Measurements from ENCODE around the gene FRMD8. TPM values are rescaled to one million over a fixed set of nuclear protein-coding genes. Genes with fewer than 3 reads are reported as not detected.
A peak's percentile ranks its signal among the peaks of the same experiment; 100 is the strongest.

FRMD8 gene
- total and polyA plus RNA-seq, 2 experiments from 2014 or later: 7.0 to 35.4 TPM

GRCh38 chr11:65421794-65422632 is 35.6 kb downstream of the FRMD8 start:
- no peak for TF ChIP-seq ZNF331 (CRISPR knock-in tag; IDR thresholded peaks at IDR 0.05; ENCODE audit: low read depth)
- TF ChIP-seq, protein P1, sequence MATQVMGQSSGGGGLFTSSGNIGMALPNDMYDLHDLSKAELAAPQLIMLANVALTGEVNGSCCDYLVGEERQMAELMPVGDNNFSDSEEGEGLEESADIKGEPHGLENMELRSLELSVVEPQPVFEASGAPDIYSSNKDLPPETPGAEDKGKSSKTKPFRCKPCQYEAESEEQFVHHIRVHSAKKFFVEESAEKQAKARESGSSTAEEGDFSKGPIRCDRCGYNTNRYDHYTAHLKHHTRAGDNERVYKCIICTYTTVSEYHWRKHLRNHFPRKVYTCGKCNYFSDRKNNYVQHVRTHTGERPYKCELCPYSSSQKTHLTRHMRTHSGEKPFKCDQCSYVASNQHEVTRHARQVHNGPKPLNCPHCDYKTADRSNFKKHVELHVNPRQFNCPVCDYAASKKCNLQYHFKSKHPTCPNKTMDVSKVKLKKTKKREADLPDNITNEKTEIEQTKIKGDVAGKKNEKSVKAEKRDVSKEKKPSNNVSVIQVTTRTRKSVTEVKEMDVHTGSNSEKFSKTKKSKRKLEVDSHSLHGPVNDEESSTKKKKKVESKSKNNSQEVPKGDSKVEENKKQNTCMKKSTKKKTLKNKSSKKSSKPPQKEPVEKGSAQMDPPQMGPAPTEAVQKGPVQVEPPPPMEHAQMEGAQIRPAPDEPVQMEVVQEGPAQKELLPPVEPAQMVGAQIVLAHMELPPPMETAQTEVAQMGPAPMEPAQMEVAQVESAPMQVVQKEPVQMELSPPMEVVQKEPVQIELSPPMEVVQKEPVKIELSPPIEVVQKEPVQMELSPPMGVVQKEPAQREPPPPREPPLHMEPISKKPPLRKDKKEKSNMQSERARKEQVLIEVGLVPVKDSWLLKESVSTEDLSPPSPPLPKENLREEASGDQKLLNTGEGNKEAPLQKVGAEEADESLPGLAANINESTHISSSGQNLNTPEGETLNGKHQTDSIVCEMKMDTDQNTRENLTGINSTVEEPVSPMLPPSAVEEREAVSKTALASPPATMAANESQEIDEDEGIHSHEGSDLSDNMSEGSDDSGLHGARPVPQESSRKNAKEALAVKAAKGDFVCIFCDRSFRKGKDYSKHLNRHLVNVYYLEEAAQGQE (IDR thresholded peaks at IDR 0.05; ENCODE audit: unreplicated experiment): peak; percentile 38
- peak; percentile 96 for TF ChIP-seq CREB1 (CRISPR knock-in tag; IDR thresholded peaks at IDR 0.05; ENCODE audit: low read depth)
- TF ChIP-seq, protein P2, sequence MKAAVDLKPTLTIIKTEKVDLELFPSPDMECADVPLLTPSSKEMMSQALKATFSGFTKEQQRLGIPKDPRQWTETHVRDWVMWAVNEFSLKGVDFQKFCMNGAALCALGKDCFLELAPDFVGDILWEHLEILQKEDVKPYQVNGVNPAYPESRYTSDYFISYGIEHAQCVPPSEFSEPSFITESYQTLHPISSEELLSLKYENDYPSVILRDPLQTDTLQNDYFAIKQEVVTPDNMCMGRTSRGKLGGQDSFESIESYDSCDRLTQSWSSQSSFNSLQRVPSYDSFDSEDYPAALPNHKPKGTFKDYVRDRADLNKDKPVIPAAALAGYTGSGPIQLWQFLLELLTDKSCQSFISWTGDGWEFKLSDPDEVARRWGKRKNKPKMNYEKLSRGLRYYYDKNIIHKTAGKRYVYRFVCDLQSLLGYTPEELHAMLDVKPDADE (IDR thresholded peaks at IDR 0.05): no peak
- peak overlapping the region; percentile 73 for H3K4me3 Mint-ChIP-seq
- Histone ChIP-seq H3K36me3 (ENCODE audit: insufficient read depth) (no peaks in the 10 kb centered on the region), H3K4me2 (peak overlapping the region; percentile 98), H3K4me3 (peak overlapping the region; percentile 84), H3F3A (replicated peaks; ENCODE audit: low read depth) (peaks cover 40% of the 10 kb centered on the region), H3K27me3 (ENCODE audit: insufficient read depth) (no peaks in the 10 kb centered on the region), H3K4me1 (ENCODE audit: insufficient read depth) (peaks cover 90% of the 10 kb centered on the region), H2AFZ (peak overlapping the region; percentile 94), H3K9me2 (ENCODE audit: insufficient read depth) (no peaks in the 10 kb centered on the region), H3K27ac (ENCODE audit: low read depth) (peak overlapping the region; percentile 96), H4K20me1 (replicated peaks; ENCODE audit: insufficient read depth) (no peaks in the 10 kb centered on the region), H3K79me2 (replicated peaks; ENCODE audit: insufficient read depth) (peaks cover 35% of the 10 kb centered on the region)
- DNase-seq (ENCODE audit: low spot score): peak; percentile 97
- no peaks in the 10 kb centered on the region; the same call in 2 of the 3 replicates for H3K9me3 Mint-ChIP-seq
- H3K4me1 Mint-ChIP-seq: peaks cover 83% of the 10 kb centered on the region
- no peaks in the 10 kb centered on the region for H3K36me3 Mint-ChIP-seq (ENCODE audit: low read depth)
- peaks cover 31% of the 10 kb centered on the region for H3K27me3 Mint-ChIP-seq (ENCODE audit: insufficient read depth, low read depth, poor library complexity)
- ATAC-seq: peak; percentile 1; the same call in 2 of the 3 replicates
- H3K27ac Mint-ChIP-seq: peak overlapping the region; percentile 88

- peaks cover 35% of the 10 kb centered on the region for H3K79me2 ChIP-seq (replicated peaks; ENCODE audit: insufficient read depth)
- H4K20me1 ChIP-seq (replicated peaks; ENCODE audit: insufficient read depth): no peaks in the 10 kb centered on the region
- peak within 1 kb of the TSS; percentile 98 for H3K4me2 ChIP-seq
- peak within 1 kb of the TSS; percentile 88 for H3K27ac Mint-ChIP-seq
- H3K4me3 ChIP-seq: peak within 1 kb of the TSS; percentile 84
- H3K36me3 ChIP-seq (ENCODE audit: insufficient read depth): no peaks in the 10 kb centered on the region
- peak; percentile 90 for DNase-seq (ENCODE audit: low spot score)
- H3K27me3 Mint-ChIP-seq (ENCODE audit: insufficient read depth, low read depth, poor library complexity): peaks cover 29% of the 10 kb centered on the region
- H3F3A ChIP-seq (replicated peaks; ENCODE audit: low read depth): peaks cover 35% of the 10 kb centered on the region
- no peaks in the 10 kb centered on the region; the same call in 2 of the 3 replicates for H3K9me3 Mint-ChIP-seq
- peak within 1 kb of the TSS; percentile 94 for H2AFZ ChIP-seq
- H3K36me3 Mint-ChIP-seq (ENCODE audit: low read depth): no peaks in the 10 kb centered on the region
- peak; percentile 5 for ATAC-seq
- H3K9me2 ChIP-seq (ENCODE audit: insufficient read depth): no peaks in the 10 kb centered on the region
- H3K27me3 ChIP-seq (ENCODE audit: insufficient read depth): no peaks in the 10 kb centered on the region
- H3K4me1 Mint-ChIP-seq: peaks cover 83% of the 10 kb centered on the region
- peaks cover 84% of the 10 kb centered on the region for H3K4me1 ChIP-seq (ENCODE audit: insufficient read depth)
- H3K4me3 Mint-ChIP-seq: peak within 1 kb of the TSS; percentile 73
- H3K27ac ChIP-seq (ENCODE audit: low read depth): peak within 1 kb of the TSS; percentile 96
- TF ChIP-seq ZNF462 (CRISPR knock-in tag; IDR thresholded peaks at IDR 0.05): peak; percentile 51; the same call in 1 of the 2 replicates
- TF ChIP-seq ZNF114 (CRISPR knock-in tag; IDR thresholded peaks at IDR 0.05): no peak
These were observed 36.4 kb downstream of the FRMD8 start, which contains the start of gene NEAT1 for GRCh38 chr11:65422633-65423515. NEAT1 (plus strand) TSS chr11:65422798.
